ENCODE data around the gene VTI1B.
A peak's percentile ranks its signal among the peaks of the same experiment; 100 is the strongest.
"Not testable (repeated sequence)": the region's sequence is repeated elsewhere in the genome, so short reads cannot be mapped to it uniquely, and the experiment has no call there.

The VTI1B gene

DNA sequence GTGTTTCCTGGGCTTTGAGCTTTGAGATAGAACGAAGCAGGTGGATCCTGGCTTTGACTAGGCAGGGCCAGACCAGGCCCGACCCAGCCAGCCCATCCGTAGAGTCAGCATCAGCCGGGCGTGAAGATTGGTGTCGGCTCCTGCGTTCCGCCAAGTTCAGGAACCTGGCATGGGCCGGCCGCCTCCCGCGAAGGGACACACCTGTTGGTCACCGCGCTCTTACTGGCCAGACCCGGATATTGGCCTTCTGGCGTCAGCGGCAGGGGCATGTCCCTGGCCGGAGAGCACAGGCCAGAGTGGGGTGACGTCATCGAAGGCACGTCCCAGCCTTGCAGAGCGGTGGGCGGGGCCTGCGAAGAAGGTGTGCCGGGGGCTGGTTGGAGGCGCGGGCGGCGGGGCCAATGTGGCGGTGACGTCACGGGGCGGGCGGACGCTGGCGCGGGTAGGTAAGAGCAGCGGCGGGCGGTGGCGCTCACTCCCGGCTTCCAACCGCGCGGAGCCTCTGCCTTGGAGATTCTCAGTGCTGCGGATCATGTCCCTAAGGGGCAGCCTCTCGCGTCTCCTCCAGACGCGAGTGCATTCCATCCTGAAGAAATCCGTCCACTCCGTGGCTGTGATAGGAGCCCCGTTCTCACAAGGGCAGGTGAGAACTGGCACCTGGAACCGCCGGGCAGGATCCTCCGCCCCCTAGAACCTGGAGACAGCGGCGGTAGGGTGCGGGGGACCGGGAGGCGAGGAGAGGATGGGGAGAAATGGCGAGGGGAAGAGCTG, 54.8 kb downstream of the VTI1B start, which contains the start of gene ARG2:
Gene ARG2 (plus strand): TSS at position 475 of the 771 bp plus-strand sequence. CDS start 58 bp downstream, at position 533.
- H3K27ac ChIP-seq (ENCODE audit: low read depth, low read length): peak within 1 kb of the TSS; percentile 54
- H3K4me1 ChIP-seq (ENCODE audit: control insufficient read depth, insufficient read depth, low read length): peaks cover 9% of the 10 kb centered on the region
- H3K27me3 ChIP-seq (ENCODE audit: control insufficient read depth, insufficient read depth, low read length): no peaks in the 10 kb centered on the region
- H3K9ac ChIP-seq (ENCODE audit: low read length): peak within 1 kb of the TSS; percentile 57
- H3K36me3 ChIP-seq (ENCODE audit: control insufficient read depth, insufficient read depth, low read length): no peaks in the 10 kb centered on the region
- H3K4me3 ChIP-seq (ENCODE audit: low read length): peak within 1 kb of the TSS; percentile 79

GRCh38 chr14:67618617-67619063, 55.8 kb downstream of the VTI1B start:
- H3K27me3 ChIP-seq (ENCODE audit: control insufficient read depth, insufficient read depth, low read length): no peaks in the 10 kb centered on the region
- no peak overlapping the region for H3K9ac ChIP-seq (ENCODE audit: low read length)
- H3K4me3 ChIP-seq (ENCODE audit: low read length): no peak overlapping the region
- H3K4me1 ChIP-seq (ENCODE audit: control insufficient read depth, insufficient read depth, low read length): peaks cover 9% of the 10 kb centered on the region
- no peaks in the 10 kb centered on the region for H3K36me3 ChIP-seq (ENCODE audit: control insufficient read depth, insufficient read depth, low read length)
- no peak overlapping the region for H3K27ac ChIP-seq (ENCODE audit: low read depth, low read length)

GRCh38 chr14:67610491-67610890, 63.9 kb downstream of the VTI1B start:
- Histone ChIP-seq H3K4me3 (ENCODE audit: low read length) (no peak overlapping the region), H3K27ac (ENCODE audit: low read depth, low read length) (no peak overlapping the region), H3K9ac (ENCODE audit: low read length) (no peak overlapping the region), H3K4me1 (ENCODE audit: control insufficient read depth, insufficient read depth, low read length) (no peaks in the 10 kb centered on the region), H3K27me3 (ENCODE audit: control insufficient read depth, insufficient read depth, low read length) (no peaks in the 10 kb centered on the region), H3K36me3 (ENCODE audit: control insufficient read depth, insufficient read depth, low read length) (no peaks in the 10 kb centered on the region)

GRCh38 chr14:67609642-67610310, 64.7 kb downstream of the VTI1B start:
- no peaks in the 10 kb centered on the region for H3K27me3 ChIP-seq (ENCODE audit: control insufficient read depth, insufficient read depth, low read length)
- H3K36me3 ChIP-seq (ENCODE audit: control insufficient read depth, insufficient read depth, low read length): no peaks in the 10 kb centered on the region
- no peak overlapping the region for H3K27ac ChIP-seq (ENCODE audit: low read depth, low read length)
- no peaks in the 10 kb centered on the region for H3K4me1 ChIP-seq (ENCODE audit: control insufficient read depth, insufficient read depth, low read length)
- H3K9ac ChIP-seq (ENCODE audit: low read length): no peak overlapping the region
- H3K4me3 ChIP-seq (ENCODE audit: low read length): no peak overlapping the region

DNA sequence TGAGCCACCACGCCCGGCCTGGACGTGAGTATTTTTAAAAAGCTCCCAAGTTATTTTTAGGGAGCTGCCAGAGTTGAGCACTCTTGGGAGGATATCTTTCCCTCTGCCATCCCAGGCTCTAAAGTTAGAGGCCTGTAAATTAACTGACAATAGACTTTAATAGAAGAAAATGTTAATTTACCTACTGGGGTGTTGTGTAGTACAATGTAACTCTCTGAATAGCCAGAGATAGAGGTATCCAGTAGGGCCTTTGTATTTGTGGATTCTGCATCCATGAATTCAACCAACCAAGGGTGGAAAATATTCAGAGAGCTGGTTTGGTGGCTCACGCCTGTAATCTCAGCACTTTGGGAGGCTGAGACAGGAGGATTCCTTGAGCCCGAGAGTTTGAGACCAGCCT, 66.8 kb downstream of the VTI1B start:
- Histone ChIP-seq H3K4me1 (ENCODE audit: control insufficient read depth, insufficient read depth, low read length) (no peaks in the 10 kb centered on the region), H3K36me3 (ENCODE audit: control insufficient read depth, insufficient read depth, low read length) (no peaks in the 10 kb centered on the region), H3K27me3 (ENCODE audit: control insufficient read depth, insufficient read depth, low read length) (no peaks in the 10 kb centered on the region), H3K27ac (ENCODE audit: low read depth, low read length) (no peak overlapping the region), H3K4me3 (ENCODE audit: low read length) (no peak overlapping the region), H3K9ac (ENCODE audit: low read length) (no peak overlapping the region)

DNA sequence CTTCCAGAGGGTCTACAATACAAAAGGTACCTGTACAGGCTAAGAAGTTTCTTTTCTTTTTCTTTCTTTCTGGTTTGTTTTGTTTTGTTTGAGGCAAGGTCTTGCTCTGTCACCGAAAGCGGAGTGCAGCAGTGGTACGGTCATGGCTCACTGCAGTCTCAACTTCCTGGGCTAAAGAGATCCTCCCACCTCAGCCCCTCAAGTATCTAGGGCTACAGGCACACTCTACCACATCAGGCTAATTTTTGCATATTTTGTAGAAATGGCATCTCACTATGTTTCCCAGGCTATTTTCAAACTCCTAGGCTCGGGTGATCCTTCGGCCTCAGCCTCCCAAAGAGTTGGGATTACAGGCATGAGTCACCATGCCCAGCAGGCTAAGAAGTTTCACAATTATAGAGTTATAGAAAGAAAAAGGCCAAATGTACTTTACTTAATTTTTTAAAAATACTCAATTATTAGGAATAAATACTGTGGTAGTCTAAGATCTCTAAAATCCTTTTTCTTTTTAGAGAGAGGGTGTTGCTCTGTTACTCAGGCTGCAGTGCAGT, 71.4 kb downstream of the VTI1B start:
- Histone ChIP-seq H3K27ac (ENCODE audit: low read depth, low read length) (no peak overlapping the region), H3K36me3 (ENCODE audit: control insufficient read depth, insufficient read depth, low read length) (no peaks in the 10 kb centered on the region), H3K4me3 (ENCODE audit: low read length) (no peak overlapping the region), H3K4me1 (ENCODE audit: control insufficient read depth, insufficient read depth, low read length) (no peaks in the 10 kb centered on the region), H3K9ac (ENCODE audit: low read length) (no peak overlapping the region), H3K27me3 (ENCODE audit: control insufficient read depth, insufficient read depth, low read length) (no peaks in the 10 kb centered on the region)

DNA sequence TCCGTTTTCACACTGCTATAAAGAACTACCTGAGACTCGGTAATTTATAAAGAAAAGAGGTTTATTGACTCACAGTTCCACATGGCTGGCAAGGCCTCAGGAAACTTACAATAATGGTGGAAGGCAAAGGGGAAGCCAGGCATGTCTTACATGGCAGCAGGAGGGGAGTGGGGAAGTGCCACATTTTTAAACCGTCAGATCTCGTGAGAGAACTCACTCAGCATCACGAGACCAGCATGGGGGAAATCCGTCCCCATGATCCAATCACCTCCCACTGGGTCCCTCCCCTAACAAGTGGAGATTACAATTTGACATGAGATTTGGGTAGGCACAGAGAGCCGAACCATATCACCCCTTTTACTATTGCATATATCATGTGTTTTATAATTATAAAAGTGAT, 72.4 kb downstream of the VTI1B start:
- no peaks in the 10 kb centered on the region for H3K27me3 ChIP-seq (ENCODE audit: control insufficient read depth, insufficient read depth, low read length)
- H3K4me1 ChIP-seq (ENCODE audit: control insufficient read depth, insufficient read depth, low read length): no peaks in the 10 kb centered on the region
- H3K27ac ChIP-seq (ENCODE audit: low read depth, low read length): no peak overlapping the region
- H3K4me3 ChIP-seq (ENCODE audit: low read length): no peak overlapping the region
- no peaks in the 10 kb centered on the region for H3K36me3 ChIP-seq (ENCODE audit: control insufficient read depth, insufficient read depth, low read length)
- no peak overlapping the region for H3K9ac ChIP-seq (ENCODE audit: low read length)

- H3K9ac ChIP-seq (ENCODE audit: low read length); H3K27me3 ChIP-seq (ENCODE audit: control insufficient read depth, insufficient read depth, low read length); H3K36me3 ChIP-seq (ENCODE audit: control insufficient read depth, insufficient read depth, low read length); H3K4me1 ChIP-seq (ENCODE audit: control insufficient read depth, insufficient read depth, low read length): not testable (repeated sequence)
- peak overlapping the region; percentile 89 for H3K4me3 ChIP-seq (ENCODE audit: low read length)
- H3K27ac ChIP-seq (ENCODE audit: low read depth, low read length): peak overlapping the region; percentile 94
These were observed 73.9 kb downstream of the VTI1B start for GRCh38 chr14:67600562-67600974.

- Histone ChIP-seq H3K9ac (ENCODE audit: low read length) (peak within 1 kb of the TSS; percentile 86), H3K36me3 (ENCODE audit: control insufficient read depth, insufficient read depth, low read length) (no peaks in the 10 kb centered on the region), H3K27me3 (ENCODE audit: control insufficient read depth, insufficient read depth, low read length) (no peaks in the 10 kb centered on the region), H3K4me3 (ENCODE audit: low read length) (peak within 1 kb of the TSS; percentile 89), H3K4me1 (ENCODE audit: control insufficient read depth, insufficient read depth, low read length) (no peaks in the 10 kb centered on the region), H3K27ac (ENCODE audit: low read depth, low read length) (peak within 1 kb of the TSS; percentile 94)
These were observed 74.5 kb downstream of the VTI1B start, which contains the start of gene PIGH for GRCh38 chr14:67599698-67600561. TSS of gene PIGH (minus strand) at chr14:67600268. CDS start at chr14:67600203, 65 bp downstream.

Data from rectal smooth muscle tissue (tissue), 1 donor.